Right cardiac atrium (tissue), 5 donors: ENCODE measurements around the gene C11orf91. TPM values are rescaled to one million over a fixed set of nuclear protein-coding genes. Genes with fewer than 3 reads are reported as not detected.

Experiments
- ATAC-seq, 2 donors: fragments of 200-7000 bp; cut with Tn5 transposase; one replicate each; pipeline versions ENCODE4 v1.8.0 to v1.9.1; 2020; ENCODE audit warnings: moderate library complexity in 2 of 2, mild to moderate bottlenecking in 1 of 2
- DNase-seq, 3 donors: peaks; one replicate each; pipeline ENCODE4 v3.0.0-alpha.2; 2020
- H3K27ac ChIP-seq: one replicate; pipeline ENCODE4 v1.5.1; 2013; ENCODE audit warnings: mild to moderate bottlenecking, low read length, control low read depth, moderate library complexity
- H3K27me3 ChIP-seq: one replicate; pipeline ENCODE4 v1.6.1; 2013; ENCODE audit not compliant: control insufficient read depth, insufficient read depth
- H3K4me1 ChIP-seq: one replicate; pipeline ENCODE4 v1.6.1; 2013; ENCODE audit warnings: low read length; ENCODE audit not compliant: control insufficient read depth, insufficient read depth
- H3K4me3 ChIP-seq: one replicate; pipeline ENCODE4 v1.5.1; 2013; ENCODE audit warnings: low read length, control low read depth
- H3K9me3 ChIP-seq: one replicate; pipeline ENCODE4 v1.6.1; 2013; ENCODE audit warnings: low read length; ENCODE audit not compliant: control insufficient read depth
- WGBS: extraction: QIAGEN DNeasy Blood & Tissue Kit; methylation state at CpG from one replicate; pipeline ENCODE4 v1.1.7; 2013; 5-methylcytosine and 5-hydroxymethylcytosine counted together
- intact Hi-C, 4 donors: fragments of 100-400 bp; cut with DNase I; formaldehyde crosslinking; loops; one replicate each; pipeline versions ENCODE4 v1.11.0 to v1.14.0; 2022 to 2023
- polyA plus RNA-seq: library from polyadenylated mRNA; stranded (reverse); fragments of 200-250 nt; gene quantifications from one replicate; pipeline ENCODE4 v1.2.3, GENCODE V29; 2013
- total RNA-seq, 4 donors: library from RNA; stranded (reverse); fragmentation: NEBNext Ultra II Directional; extraction: Animal tissue kit (Norgen Biotek cat#: 25700); gene quantifications; one replicate each; pipeline ENCODE4 v1.2.1, GENCODE V29; 2021
- donor health status: healthy with polysubstance abuse.
- donor health status: DM: no; HTN: yes; CAD: no.
- donor health status: DM: no; HTN: no; CAD: no.
- donor health status: DM: no; HTN: yes; CAD: no; lungs with severe emphysema.
- donor health status: DM: yes; HTN: yes; CAD: no.

C11orf91 gene
- total and polyA plus RNA-seq, 5 donors = 1.9 TPM; not detected in 4

DNA sequence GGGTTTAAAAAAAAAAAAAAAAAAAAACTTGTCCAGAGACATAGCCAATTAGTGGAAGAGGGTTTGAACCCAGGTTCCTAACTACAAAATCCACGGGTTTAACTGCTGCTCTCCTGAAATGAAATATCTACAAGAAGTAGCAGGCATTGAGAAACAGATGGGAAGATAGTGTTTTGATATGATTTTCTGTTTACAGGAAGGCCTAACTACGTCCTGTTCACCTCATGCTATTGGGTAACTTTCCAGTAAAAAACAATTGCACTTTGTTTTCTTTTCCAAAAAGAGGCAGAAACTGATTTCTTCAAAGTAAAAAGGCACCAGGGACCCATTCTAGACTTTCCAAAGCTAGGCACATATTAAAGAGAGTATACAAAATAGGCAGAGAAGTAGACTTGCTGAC is 5.9 kb upstream of the C11orf91 start:
- WGBS = 43% methylated on average over 2 of the region's 2 CpGs
- no peaks in the 10 kb centered on the region for H3K9me3 ChIP-seq
- intact Hi-C loops = no loop called here
- DNase-seq (no peak), ATAC-seq (no peak)
- no peak overlapping the region for H3K4me3 ChIP-seq
- H3K27me3 ChIP-seq = no peaks in the 10 kb centered on the region
- H3K27ac ChIP-seq = peak overlapping the region; percentile 70
- H3K4me1 ChIP-seq = peaks cover 34% of the 10 kb centered on the region

DNA sequence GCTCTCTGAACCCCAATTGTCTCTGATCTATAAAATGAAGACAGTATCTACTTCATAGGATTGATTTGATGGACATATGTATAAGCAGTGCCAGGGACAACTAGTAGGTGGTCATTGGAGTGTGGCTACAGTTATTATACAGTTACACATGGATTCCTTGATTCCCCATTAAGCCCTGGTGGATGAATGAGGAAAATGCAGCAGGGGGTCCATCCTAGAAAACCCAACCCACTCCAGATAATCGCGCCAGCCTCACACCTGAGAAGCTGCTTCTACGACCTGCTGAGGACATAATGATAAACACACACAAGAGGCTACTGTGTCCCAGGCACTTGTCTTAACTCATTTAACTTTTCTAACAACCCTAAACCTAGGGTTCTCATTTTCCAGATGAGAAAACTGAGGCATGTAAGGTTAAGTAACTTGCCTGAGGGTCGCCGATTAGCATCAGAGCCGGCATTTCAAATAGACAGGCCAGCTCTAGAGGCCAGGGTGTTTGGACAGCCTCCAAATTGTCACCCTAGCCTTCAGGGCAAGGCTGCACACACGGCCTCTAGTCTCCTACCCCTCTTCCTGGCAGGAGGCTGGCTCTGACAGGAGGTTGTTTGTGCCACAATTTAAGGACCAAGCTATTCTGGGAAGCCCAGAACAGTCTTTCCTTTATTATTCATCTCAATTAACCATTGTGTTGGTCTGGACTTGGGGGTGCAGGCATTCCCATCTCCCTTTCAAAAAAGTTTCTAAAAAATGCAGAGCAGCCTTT is 3.8 kb upstream of the C11orf91 start:
- intact Hi-C loops = no loop called here
- ATAC-seq (no peak), DNase-seq (no peak)
- Histone ChIP-seq H3K4me1 (peaks cover 30% of the 10 kb centered on the region), H3K4me3 (no peak overlapping the region), H3K27me3 (no peaks in the 10 kb centered on the region), H3K27ac (peak overlapping the region; percentile 94), H3K9me3 (no peaks in the 10 kb centered on the region)
- 71% methylated on average over 7 of the region's 7 CpGs for WGBS

DNA sequence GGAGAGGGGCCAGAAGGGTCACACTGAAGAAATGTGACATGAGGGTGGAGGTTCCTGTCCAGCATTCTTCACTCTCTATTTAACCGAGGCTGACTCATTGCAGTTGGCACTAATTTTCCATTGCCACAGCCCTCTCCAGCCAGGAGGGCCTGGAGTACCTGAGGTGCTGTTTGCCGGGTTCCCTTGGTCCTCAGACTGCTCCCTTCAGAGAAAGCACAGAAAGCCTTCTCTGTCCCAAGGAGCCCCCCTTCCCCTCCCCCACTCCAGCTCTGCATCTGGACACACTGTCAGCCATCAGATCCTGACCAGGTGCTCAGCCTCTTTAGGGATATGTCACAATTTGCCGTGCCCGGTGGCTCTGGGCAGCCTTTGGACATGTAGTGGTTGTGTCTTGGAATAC is 3.2 kb upstream of the C11orf91 start:
- Histone ChIP-seq H3K9me3 (no peaks in the 10 kb centered on the region), H3K4me3 (no peak overlapping the region), H3K4me1 (peaks cover 30% of the 10 kb centered on the region), H3K27me3 (no peaks in the 10 kb centered on the region), H3K27ac (peak overlapping the region; percentile 94)
- intact Hi-C loops = no loop called here
- DNase-seq (peak in 2 of 3 donors; percentile 52 to 66), ATAC-seq (peak in 1 of 2 donors; percentile 22)
- 62% methylated on average over 4 of the region's 4 CpGs for WGBS

DNA sequence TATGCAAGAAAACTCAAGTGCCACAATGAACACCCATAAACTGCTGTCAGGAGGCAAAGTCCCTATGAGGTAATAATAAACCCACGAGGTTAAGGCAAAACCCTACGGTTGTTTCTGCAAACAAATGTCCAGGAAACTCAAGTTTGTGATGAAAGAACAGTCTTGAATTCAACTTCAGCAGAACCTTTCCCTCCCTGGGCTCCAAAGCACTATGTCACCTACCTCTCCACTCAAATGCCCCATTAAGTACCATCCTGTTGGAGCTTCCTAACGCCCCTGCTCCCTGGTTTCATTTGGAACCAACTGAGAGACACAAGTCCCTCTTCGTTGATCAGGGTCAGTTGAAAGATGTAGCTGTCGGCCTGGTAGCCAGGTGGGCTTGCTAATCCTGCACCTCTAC is 2.6 kb upstream of the C11orf91 start:
- ATAC-seq = no peak
- intact Hi-C loops = no loop called here
- WGBS = 75% methylated on average over 5 of the region's 5 CpGs
- Histone ChIP-seq H3K4me3 (no peak overlapping the region), H3K9me3 (no peaks in the 10 kb centered on the region), H3K27ac (peak overlapping the region; percentile 54), H3K4me1 (peaks cover 30% of the 10 kb centered on the region), H3K27me3 (no peaks in the 10 kb centered on the region)
- no peak for DNase-seq

DNA sequence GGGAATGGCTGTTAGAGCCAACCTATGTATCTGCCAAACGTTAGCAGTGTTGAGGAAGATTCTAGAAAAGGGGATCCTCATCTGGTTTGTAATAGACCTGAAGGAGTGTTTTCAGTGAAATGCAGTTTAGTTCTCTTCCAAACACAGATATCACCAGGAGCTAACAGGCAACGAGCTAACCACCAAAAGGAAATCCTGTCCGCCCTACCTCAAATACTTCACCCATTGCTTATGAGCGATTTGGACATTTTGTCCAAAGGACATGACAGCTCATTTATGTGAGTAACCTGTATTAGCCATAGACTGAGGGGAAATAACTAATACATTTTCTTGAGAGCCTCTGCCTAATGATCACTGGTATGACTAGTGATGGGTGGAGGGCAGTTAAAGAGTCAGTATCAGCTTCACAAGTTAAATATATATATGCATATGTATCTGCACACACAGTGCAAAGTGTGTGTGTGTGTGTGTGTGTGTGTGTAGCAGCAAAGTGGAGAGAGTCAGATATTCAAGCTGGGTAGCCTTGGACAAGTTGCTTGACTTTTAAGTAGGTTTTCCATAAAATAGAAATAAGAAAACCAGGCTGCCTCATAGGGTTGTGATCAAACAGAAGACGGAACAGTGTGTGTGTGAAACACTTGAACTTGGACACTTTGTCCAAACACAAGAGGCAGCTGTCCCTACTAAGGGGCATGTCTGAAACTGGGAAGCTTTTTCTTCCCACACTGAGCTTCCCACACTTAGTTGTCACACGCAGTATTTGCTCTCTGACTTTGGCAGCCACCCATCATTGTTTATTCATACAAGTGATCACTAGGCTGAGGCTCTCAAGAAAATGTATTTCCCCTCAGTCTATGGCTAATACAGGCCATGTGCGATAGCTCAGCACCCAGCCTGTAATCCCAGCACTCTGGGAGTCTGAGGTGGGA is 940 bp upstream of the C11orf91 start:
- WGBS = 18% methylated on average over 7 of the region's 7 CpGs
- ATAC-seq (peak; percentile 4 to 23), DNase-seq (no peak)
- Histone ChIP-seq H3K27me3 (no peaks in the 10 kb centered on the region), H3K27ac (peak overlapping the region; percentile 86), H3K4me1 (peaks cover 18% of the 10 kb centered on the region), H3K9me3 (no peaks in the 10 kb centered on the region), H3K4me3 (peak overlapping the region; percentile 65)
- intact Hi-C loops = no loop called here

DNA sequence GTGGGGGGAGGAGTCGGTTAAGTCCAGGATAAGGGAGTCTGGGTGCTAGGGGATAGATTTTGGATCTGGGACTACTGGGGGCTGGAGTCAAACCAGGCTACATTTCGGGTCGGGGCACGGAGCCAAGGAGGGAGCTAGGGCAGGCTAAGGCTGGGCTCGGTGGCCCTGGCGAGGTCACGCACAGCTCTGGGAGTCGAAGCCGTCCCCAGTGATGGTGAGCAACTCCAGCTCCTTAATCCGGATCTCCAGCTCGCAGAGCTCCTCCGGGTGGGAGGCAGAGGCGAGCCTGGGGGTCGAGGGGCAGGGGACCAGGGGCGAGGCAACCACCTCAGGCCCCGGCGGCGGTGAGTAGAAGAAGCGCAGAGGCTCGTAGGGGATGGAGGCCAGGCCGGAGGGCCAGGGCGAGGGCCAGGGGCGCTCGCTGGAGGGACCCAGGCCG is 544 bp downstream of the C11orf91 start:
- Histone ChIP-seq H3K4me3 (peak overlapping the region; percentile 65), H3K9me3 (no peaks in the 10 kb centered on the region), H3K4me1 (peaks cover 15% of the 10 kb centered on the region), H3K27me3 (no peaks in the 10 kb centered on the region), H3K27ac (peak overlapping the region; percentile 14)
- intact Hi-C loops = no loop called here
- DNase-seq (peak; percentile 64 to 84 (median 77)), ATAC-seq (no peak)
- 22% methylated on average over 25 of the region's 25 CpGs for WGBS

DNA sequence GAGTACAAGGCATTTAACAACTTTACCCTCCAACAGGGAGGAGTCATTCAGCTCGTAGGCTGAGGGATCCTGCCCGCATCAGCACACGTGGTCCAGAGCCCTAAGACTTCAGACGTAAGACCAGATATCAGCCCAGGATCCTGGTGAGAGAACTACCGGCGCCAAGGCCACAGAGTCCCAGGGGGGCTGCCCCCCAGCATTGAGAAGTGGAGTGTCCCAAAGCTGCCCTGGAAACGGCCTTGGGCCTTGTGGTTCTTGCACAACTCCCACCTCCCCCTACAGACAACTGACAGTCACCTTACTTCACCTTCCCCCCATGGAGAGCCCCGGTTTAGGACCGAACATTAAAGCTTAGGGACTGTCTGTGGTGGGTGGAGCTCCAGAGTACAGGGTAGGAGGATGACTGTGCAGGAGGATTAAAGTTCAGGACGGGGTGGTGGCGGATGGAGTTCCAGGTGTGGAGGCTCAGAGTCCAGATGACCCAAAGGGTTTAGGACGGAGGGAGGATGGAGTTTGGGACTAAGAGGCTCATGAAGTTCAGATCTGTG is 1.0 kb downstream of the C11orf91 start:
- H3K4me3 ChIP-seq = no peak overlapping the region

DNA sequence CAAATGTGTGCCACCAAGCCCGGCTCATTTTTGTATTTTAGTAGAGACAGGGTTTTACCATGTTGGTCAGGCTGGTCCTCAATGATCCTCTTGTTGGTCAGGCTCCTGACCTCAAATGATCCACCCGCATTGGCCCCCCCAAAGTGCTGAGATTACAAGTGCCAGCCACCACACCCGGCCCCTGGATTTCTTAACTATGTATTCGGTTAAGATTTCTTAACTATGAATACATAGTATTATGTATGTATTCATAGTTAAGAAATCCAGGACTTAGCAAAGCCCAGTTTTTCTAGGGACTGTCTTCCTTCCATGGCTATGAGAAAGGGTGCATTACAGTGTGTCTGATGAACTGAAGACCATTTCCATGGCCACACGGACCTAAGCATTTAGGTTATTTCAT is 1.7 kb downstream of the C11orf91 start:
- Histone ChIP-seq H3K4me3 (no peak overlapping the region), H3K27me3 (no peaks in the 10 kb centered on the region), H3K27ac (no peak overlapping the region), H3K9me3 (no peaks in the 10 kb centered on the region), H3K4me1 (peaks cover 13% of the 10 kb centered on the region)
- 80% methylated on average over 5 of the region's 5 CpGs for WGBS
- intact Hi-C loops = no loop called here
- ATAC-seq (no peak), DNase-seq (no peak)

More for the DNA sequence above, 1.0 kb downstream of the C11orf91 start:
- Histone ChIP-seq H3K9me3 (no peaks in the 10 kb centered on the region), H3K27ac (peak overlapping the region; percentile 14), H3K4me1 (peaks cover 14% of the 10 kb centered on the region), H3K27me3 (no peaks in the 10 kb centered on the region)
- DNase-seq (peak in 2 of 3 donors; percentile 36 to 67), ATAC-seq (no peak)
- intact Hi-C loops = no loop called here
- 71% methylated on average over 12 of the region's 12 CpGs for WGBS

DNA sequence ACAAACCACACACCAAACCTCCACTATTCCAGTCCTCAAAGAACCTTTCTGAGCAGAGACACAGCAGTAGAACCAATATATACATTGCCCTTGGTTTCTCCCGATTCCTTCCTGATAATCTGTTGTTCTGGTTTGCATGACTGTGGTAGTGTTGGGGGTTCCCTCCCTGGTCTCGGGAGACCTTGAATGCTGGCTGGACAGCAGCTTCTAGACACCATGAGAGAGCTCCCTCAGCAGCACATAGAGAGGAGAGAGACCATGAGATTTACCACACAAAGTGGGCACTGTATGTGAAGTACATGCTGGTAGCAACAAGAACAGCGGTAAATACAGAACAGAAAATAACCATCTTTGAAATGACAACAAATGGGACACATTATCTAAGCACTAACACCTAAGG is 2.6 kb downstream of the C11orf91 start:
- DNase-seq (no peak), ATAC-seq (no peak)
- H3K4me3 ChIP-seq = no peak overlapping the region
- intact Hi-C loops = no loop called here
- peaks cover 5% of the 10 kb centered on the region for H3K4me1 ChIP-seq
- 48% methylated on average over 3 of the region's 3 CpGs for whole genome bisulfite sequencing
- H3K9me3 ChIP-seq = no peaks in the 10 kb centered on the region
- no peaks in the 10 kb centered on the region for H3K27me3 ChIP-seq
- no peak overlapping the region for H3K27ac ChIP-seq

DNA sequence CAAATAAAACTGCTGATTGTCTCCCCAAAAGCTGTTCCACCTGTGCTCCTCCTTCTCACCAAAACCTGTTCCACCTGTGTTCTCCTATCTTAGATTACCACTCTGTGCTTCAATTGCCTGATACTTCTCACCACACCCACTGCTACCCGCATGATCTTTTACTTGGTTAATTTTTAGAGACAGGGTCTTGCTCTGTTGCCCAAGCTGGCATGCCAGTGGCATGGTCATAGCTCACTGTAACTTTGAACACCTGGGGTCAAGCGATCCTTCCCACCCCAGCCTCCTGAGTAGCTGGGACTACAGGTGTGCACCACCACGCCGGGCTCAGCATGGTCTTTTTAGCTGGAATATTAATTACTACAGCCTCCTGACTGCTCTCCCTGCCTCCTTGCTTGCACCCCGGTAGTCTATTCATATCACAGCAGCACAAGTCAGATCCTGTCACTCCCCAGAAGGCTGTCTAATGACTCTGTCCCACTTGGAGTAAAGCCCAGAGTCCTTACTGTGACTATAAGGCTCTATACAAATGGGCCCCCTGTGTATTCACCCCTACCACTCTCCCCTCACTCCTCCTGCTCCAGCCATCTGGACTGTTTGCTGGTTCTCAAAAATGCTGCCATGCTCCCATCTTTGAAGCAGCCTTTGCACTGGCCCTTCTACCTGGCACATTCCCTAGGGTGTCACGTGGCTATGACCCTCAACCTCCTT is 3.5 kb downstream of the C11orf91 start:
- no peak overlapping the region for H3K4me3 ChIP-seq
- WGBS = 84% methylated on average over 6 of the region's 6 CpGs
- ATAC-seq = no peak
- intact Hi-C loops = no loop called here
- no peak for DNase-seq
- H3K27me3 ChIP-seq = no peaks in the 10 kb centered on the region
- H3K9me3 ChIP-seq = no peaks in the 10 kb centered on the region
- peaks cover 11% of the 10 kb centered on the region for H3K4me1 ChIP-seq
- no peak overlapping the region for H3K27ac ChIP-seq
